ENCODE data around the gene ACACB. TPM values are rescaled to one million over a fixed set of nuclear protein-coding genes. Genes with fewer than 3 reads are reported as not detected.

The ACACB gene
- total and polyA plus RNA-seq, 2 donors (not counting 3 experiments of a cell fraction or from before 2014, with no cell fraction given): 1.3 to 5.7 TPM

- TF ChIP-seq MYC (IDR thresholded peaks at IDR 0.05; ENCODE audit: low read depth, low read length) (no peak), POLR2AphosphoS5 (IDR thresholded peaks at IDR 0.05; ENCODE audit: insufficient read depth, low read depth, low read length) (no peak), GATA2 (IDR thresholded peaks at IDR 0.05; ENCODE audit: insufficient read depth, insufficient read length, low read depth, low read length) (no peak), POLR2A (IDR thresholded peaks at IDR 0.05; ENCODE audit: low read depth, low read length) (no peak), FOS (IDR thresholded peaks at IDR 0.05; ENCODE audit: borderline replicate concordance, insufficient read depth, low read length) (no peak), EZH2 (IDR thresholded peaks at IDR 0.05; ENCODE audit: borderline replicate concordance, low read depth, low read length, severe bottlenecking) (no peak), JUN (IDR thresholded peaks at IDR 0.05; ENCODE audit: borderline replicate concordance, insufficient read depth, insufficient read length, low read depth) (no peak)
- TF ChIP-seq, protein P1, sequence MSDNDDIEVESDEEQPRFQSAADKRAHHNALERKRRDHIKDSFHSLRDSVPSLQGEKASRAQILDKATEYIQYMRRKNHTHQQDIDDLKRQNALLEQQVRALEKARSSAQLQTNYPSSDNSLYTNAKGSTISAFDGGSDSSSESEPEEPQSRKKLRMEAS (IDR thresholded peaks at IDR 0.05; ENCODE audit: insufficient read depth, insufficient read length): no peak
- TF ChIP-seq, protein P2, sequence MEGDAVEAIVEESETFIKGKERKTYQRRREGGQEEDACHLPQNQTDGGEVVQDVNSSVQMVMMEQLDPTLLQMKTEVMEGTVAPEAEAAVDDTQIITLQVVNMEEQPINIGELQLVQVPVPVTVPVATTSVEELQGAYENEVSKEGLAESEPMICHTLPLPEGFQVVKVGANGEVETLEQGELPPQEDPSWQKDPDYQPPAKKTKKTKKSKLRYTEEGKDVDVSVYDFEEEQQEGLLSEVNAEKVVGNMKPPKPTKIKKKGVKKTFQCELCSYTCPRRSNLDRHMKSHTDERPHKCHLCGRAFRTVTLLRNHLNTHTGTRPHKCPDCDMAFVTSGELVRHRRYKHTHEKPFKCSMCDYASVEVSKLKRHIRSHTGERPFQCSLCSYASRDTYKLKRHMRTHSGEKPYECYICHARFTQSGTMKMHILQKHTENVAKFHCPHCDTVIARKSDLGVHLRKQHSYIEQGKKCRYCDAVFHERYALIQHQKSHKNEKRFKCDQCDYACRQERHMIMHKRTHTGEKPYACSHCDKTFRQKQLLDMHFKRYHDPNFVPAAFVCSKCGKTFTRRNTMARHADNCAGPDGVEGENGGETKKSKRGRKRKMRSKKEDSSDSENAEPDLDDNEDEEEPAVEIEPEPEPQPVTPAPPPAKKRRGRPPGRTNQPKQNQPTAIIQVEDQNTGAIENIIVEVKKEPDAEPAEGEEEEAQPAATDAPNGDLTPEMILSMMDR (IDR thresholded peaks at IDR 0.05; ENCODE audit: extremely low read depth in 1 of 2, insufficient read depth in 1 of 2, low read depth in 1 of 2, low read length in 2 of 2): no peak
- intact Hi-C loops (cut with micrococcal nuclease) (no loop called here), dilution Hi-C loops (cut with MboI; ENCODE audit: extremely low pct_ligation_motif_present, low sequenced_read_pairs) (no loop called here)
- FAIRE-seq: no peak
- no peak for DNase-seq (ENCODE audit: low read depth, low spot score)
- Histone ChIP-seq H3K27me3 (ENCODE audit: control insufficient read depth in 2 of 2, insufficient read depth in 2 of 2, low read length in 2 of 2) (peaks cover 0 to under 1% of the 10 kb centered on the region in 2 experiments), H3K4me3 (replicated peaks in 1 of 3; ENCODE audit: insufficient read depth in 1 of 3, low read depth in 1 of 3, low read length in 3 of 3) (no peak overlapping the region), H3K9me1 (replicated peaks; ENCODE audit: control insufficient read depth, extremely low read depth, insufficient read depth, low read length) (no peaks in the 10 kb centered on the region), H3K36me3 (ENCODE audit: control insufficient read depth in 2 of 2, extremely low read depth in 1 of 2, insufficient read depth in 2 of 2, low read length in 2 of 2) (no peaks in the 10 kb centered on the region), H4K20me1 (replicated peaks; ENCODE audit: control insufficient read depth, extremely low read depth, insufficient read depth, low read length) (no peaks in the 10 kb centered on the region), H3K27ac (ENCODE audit: insufficient read depth, low read depth, low read length) (no peak overlapping the region), H3K4me1 (ENCODE audit: control insufficient read depth, extremely low read depth, insufficient read depth, low read length) (no peaks in the 10 kb centered on the region), H2AFZ (ENCODE audit: low read depth, low read length) (no peak overlapping the region), H3K9ac (replicated peaks; ENCODE audit: extremely low read depth, insufficient read depth, low read length) (no peak overlapping the region), H3K9me3 (replicated peaks; ENCODE audit: control insufficient read depth, insufficient read depth, low read length) (no peaks in the 10 kb centered on the region), H3K4me2 (ENCODE audit: insufficient read depth, low read length) (no peak overlapping the region), H3K79me2 (ENCODE audit: control insufficient read depth, insufficient read depth, low read length) (no peaks in the 10 kb centered on the region)
- CTCF ChIA-PET: no interaction called here
- BruUV-seq (replicated peaks): no TSS peak
- POLR2A ChIA-PET: no interaction called here
Measured at GRCh38 chr12:109299849-109300248, 183.5 kb downstream of the ACACB start.

Measured in endothelial cell of umbilical vein (primary cell).